NT2/D1 (cell line): ENCODE measurements around the gene PRKAG2.

Experiments
- DNase-seq: peaks from one replicate; pipeline ENCODE4 v3.0.0-alpha.2; 2011; ENCODE audit warnings: low read depth, low spot score
- H3K27me3 ChIP-seq: 2 replicates; pipeline ENCODE4 v1.6.0; 2011; ENCODE audit warnings: mild to moderate bottlenecking; ENCODE audit not compliant: insufficient read length, insufficient read depth
- H3K36me3 ChIP-seq: 2 replicates; pipeline ENCODE4 v1.6.1; 2011; ENCODE audit warnings: mild to moderate bottlenecking, low read length, mixed read lengths; ENCODE audit not compliant: insufficient read depth, insufficient read length
- H3K4me1 ChIP-seq: 2 replicates; pipeline ENCODE4 v1.5.1; 2011; ENCODE audit not compliant: insufficient read depth, insufficient read length
- H3K4me3 ChIP-seq: 2 replicates; pipeline ENCODE4 v1.5.1; 2011; ENCODE audit warnings: low read depth; ENCODE audit not compliant: insufficient read length
- H3K9ac ChIP-seq: 2 replicates; pipeline ENCODE4 v1.6.0; 2011; ENCODE audit warnings: low read depth; ENCODE audit not compliant: insufficient read length
- H3K9me3 ChIP-seq: 2 replicates; pipeline ENCODE4 v1.5.1; 2011; ENCODE audit warnings: mild to moderate bottlenecking, low read length; ENCODE audit not compliant: insufficient read depth
- SUZ12 ChIP-seq: IDR thresholded peaks from 2 replicates; pipeline ENCODE4 v1.6.1; 2011; ENCODE audit not compliant: insufficient read length, insufficient read depth; ENCODE audit errors: extremely low read depth
- YY1 ChIP-seq: IDR thresholded peaks from 2 replicates; pipeline ENCODE4 v1.6.1; 2011; ENCODE audit not compliant: insufficient read length, insufficient read depth
- ZNF274 ChIP-seq: IDR thresholded peaks from 2 replicates; pipeline ENCODE4 v1.6.1; 2011; ENCODE audit warnings: mild to moderate bottlenecking, low read depth, low read length

Gene PRKAG2

GRCh38 chr7:151819866-151820265, 57.0 kb downstream of the PRKAG2 start:
- DNase-seq: no peak

GRCh38 chr7:151818674-151819519, 58.0 kb downstream of the PRKAG2 start:
- Histone ChIP-seq H3K27me3 (no peaks in the 10 kb centered on the region), H3K4me3 (no peak overlapping the region), H3K9me3 (no peaks in the 10 kb centered on the region), H3K9ac (no peak overlapping the region), H3K36me3 (no peaks in the 10 kb centered on the region), H3K4me1 (peaks cover 13% of the 10 kb centered on the region)
- no peak for DNase-seq
- TF ChIP-seq SUZ12 (no peak), YY1 (no peak), ZNF274 (no peak)

More at GRCh38 chr7:151819866-151820265, 57.0 kb downstream of the PRKAG2 start:
- TF ChIP-seq ZNF274 (no peak), SUZ12 (no peak), YY1 (no peak)
- H3K4me3 ChIP-seq: no peak overlapping the region
- no peaks in the 10 kb centered on the region for H3K27me3 ChIP-seq
- no peaks in the 10 kb centered on the region for H3K36me3 ChIP-seq
- H3K4me1 ChIP-seq: peaks cover 8% of the 10 kb centered on the region
- H3K9ac ChIP-seq: no peak overlapping the region
- H3K9me3 ChIP-seq: no peaks in the 10 kb centered on the region

- DNase-seq: no peak
- Histone ChIP-seq H3K4me3 (no peak overlapping the region), H3K36me3 (no peaks in the 10 kb centered on the region), H3K27me3 (peaks cover 2% of the 10 kb centered on the region), H3K9ac (no peak overlapping the region), H3K4me1 (peaks cover 19% of the 10 kb centered on the region), H3K9me3 (no peaks in the 10 kb centered on the region)
- TF ChIP-seq ZNF274: no peak
- TF ChIP-seq YY1: no peak
- no peak for TF ChIP-seq SUZ12
Measured at GRCh38 chr7:151817981-151818673, 58.8 kb downstream of the PRKAG2 start.

- H3K27me3 ChIP-seq: peaks cover 6% of the 10 kb centered on the region
- no peak for TF ChIP-seq SUZ12
Measured at GRCh38 chr7:151817315-151817690, 59.6 kb downstream of the PRKAG2 start.

GRCh38 chr7:151816562-151817314, 60.2 kb downstream of the PRKAG2 start:
- TF ChIP-seq ZNF274: no peak
- TF ChIP-seq SUZ12: no peak
- no peak for TF ChIP-seq YY1
- H3K4me3 ChIP-seq: no peak overlapping the region
- peaks cover 6% of the 10 kb centered on the region for H3K27me3 ChIP-seq
- H3K9me3 ChIP-seq: no peaks in the 10 kb centered on the region
- DNase-seq: no peak
- peaks cover 20% of the 10 kb centered on the region for H3K4me1 ChIP-seq
- H3K9ac ChIP-seq: no peak overlapping the region
- H3K36me3 ChIP-seq: no peaks in the 10 kb centered on the region

More at GRCh38 chr7:151817315-151817690, 59.6 kb downstream of the PRKAG2 start:
- Histone ChIP-seq H3K9me3 (no peaks in the 10 kb centered on the region), H3K4me1 (peaks cover 20% of the 10 kb centered on the region), H3K36me3 (no peaks in the 10 kb centered on the region), H3K9ac (no peak overlapping the region), H3K4me3 (no peak overlapping the region)
- no peak for DNase-seq

- H3K27me3 ChIP-seq: peaks cover 9% of the 10 kb centered on the region
- H3K36me3 ChIP-seq: no peaks in the 10 kb centered on the region
- no peak overlapping the region for H3K9ac ChIP-seq
Measured at GRCh38 chr7:151815419-151815818, 61.5 kb downstream of the PRKAG2 start.

More at GRCh38 chr7:151815419-151815818, 61.5 kb downstream of the PRKAG2 start:
- no peaks in the 10 kb centered on the region for H3K9me3 ChIP-seq
- no peak overlapping the region for H3K4me3 ChIP-seq
- H3K4me1 ChIP-seq: peaks cover 20% of the 10 kb centered on the region
- no peak for DNase-seq
- TF ChIP-seq SUZ12 (no peak), ZNF274 (no peak)
